ENCODE measurements around the gene MYH7. TPM values are rescaled to one million over a fixed set of nuclear protein-coding genes. Genes with fewer than 3 reads are reported as not detected.

Gene MYH7
- polyA plus RNA-seq, 1 experiment = not detected

DNA sequence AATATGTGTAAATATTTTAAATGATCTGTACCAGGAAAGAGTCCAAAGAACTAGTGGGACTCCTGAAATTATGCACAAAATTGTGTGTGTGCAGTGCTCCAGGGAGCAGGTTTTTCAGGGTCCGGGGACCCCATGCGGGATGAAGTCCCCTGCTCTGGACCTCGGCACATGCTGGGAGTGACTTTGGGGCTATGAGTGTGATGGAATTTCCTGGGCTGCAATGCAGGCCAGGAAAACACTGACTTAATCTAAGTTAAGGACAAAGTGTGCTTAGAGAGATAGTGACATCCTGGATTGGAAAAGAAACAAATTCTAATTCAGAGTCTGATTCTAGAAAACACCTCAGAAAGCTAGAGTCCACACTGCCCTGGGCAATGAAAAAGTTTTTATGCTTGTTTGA is 21.2 kb downstream of the MYH7 start:
- no peak overlapping the region for H3K27ac ChIP-seq (ENCODE audit: low read depth, low read length)
- POLR2A ChIA-PET = no interaction called here
- H3K4me3 ChIP-seq (ENCODE audit: low read depth, low read length) = no peak overlapping the region
- TF ChIP-seq, protein P1, sequence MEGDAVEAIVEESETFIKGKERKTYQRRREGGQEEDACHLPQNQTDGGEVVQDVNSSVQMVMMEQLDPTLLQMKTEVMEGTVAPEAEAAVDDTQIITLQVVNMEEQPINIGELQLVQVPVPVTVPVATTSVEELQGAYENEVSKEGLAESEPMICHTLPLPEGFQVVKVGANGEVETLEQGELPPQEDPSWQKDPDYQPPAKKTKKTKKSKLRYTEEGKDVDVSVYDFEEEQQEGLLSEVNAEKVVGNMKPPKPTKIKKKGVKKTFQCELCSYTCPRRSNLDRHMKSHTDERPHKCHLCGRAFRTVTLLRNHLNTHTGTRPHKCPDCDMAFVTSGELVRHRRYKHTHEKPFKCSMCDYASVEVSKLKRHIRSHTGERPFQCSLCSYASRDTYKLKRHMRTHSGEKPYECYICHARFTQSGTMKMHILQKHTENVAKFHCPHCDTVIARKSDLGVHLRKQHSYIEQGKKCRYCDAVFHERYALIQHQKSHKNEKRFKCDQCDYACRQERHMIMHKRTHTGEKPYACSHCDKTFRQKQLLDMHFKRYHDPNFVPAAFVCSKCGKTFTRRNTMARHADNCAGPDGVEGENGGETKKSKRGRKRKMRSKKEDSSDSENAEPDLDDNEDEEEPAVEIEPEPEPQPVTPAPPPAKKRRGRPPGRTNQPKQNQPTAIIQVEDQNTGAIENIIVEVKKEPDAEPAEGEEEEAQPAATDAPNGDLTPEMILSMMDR (IDR thresholded peaks at IDR 0.05; ENCODE audit: low read depth, low read length) = no peak
- DNase-seq (ENCODE audit: low read depth, low spot score) = no peak
- CTCF ChIA-PET = no interaction called here
- no peaks in the 10 kb centered on the region; the same call in 1 of the 2 replicates for H3K9me3 ChIP-seq (ENCODE audit: control insufficient read depth, insufficient read depth, low read length)
- H3K27me3 ChIP-seq (ENCODE audit: control insufficient read depth, insufficient read depth, low read length) = peaks cover 7% of the 10 kb centered on the region

DNA sequence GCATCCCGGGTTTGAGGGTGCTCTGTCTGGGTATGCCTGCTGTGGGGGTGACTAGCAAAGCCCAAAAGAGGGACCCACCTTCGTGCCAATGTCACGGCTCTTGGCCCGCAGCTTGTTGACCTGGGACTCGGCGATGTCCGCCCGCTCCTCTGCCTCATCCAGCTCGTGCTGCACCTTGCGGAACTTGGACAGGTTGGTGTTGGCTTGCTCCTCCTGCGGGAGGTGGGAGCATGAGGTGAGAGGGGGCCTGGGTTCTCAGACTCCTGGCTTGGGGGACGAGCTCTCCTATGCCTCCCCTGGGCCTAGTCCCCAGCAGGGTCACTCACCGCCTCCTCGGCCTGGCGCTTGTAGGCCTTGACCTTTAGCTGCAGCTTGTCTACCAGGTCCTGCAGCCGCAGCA is 21.8 kb downstream of the MYH7 start:
- CTCF ChIA-PET = no interaction called here
- TF ChIP-seq, protein P1 (IDR thresholded peaks at IDR 0.05; ENCODE audit: low read depth, low read length) = no peak
- H3K27me3 ChIP-seq (ENCODE audit: control insufficient read depth, insufficient read depth, low read length) = peaks cover 5% of the 10 kb centered on the region

DNA sequence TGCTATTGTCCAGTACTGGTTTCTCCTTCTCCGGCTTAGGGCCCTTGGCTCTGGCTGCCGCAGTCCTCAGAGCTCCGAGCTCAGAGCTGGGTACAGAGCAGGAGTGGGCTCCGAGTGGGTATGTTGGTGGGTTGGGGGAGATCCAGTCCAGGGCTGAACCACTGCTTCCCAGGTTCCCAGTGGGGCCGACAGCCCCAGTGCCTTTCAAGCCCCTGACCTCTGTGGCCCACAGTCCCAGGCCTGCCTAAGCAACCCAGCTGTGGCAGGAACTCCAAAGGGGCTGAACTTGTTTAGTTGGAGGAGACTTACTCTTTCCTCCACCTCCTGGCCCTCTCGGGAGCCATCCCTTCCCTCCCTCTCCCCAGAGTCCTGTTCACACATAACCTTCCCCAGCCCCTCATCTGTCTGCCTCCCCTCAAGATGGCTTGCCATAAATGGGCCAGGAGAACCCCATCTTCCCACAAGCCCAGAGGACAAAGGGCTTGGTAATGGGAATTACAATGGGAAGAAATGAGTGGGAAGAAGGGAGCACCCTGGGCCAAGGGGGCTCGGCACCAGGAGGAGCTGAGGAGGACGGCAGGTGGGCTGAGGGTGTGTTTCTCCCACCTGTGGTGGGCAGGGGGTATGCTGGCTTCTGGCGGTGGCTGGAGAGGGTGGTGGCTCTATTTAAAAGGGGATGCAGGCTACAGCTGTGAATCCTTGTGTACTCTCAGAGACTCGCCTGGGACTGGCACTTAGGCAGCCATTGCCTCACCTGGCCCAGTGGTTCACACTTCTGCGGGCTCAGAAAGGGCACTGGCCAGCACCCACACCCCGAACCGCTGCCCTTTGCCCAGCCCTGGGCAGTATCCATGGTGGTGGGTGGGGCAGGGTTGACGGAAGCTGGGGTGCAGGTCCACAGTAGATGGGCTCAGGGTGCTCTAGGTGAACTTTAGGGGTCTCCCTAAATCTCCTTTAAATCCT is 23.6 kb downstream of the MYH7 start:
- Histone ChIP-seq H3K9me3 (ENCODE audit: control insufficient read depth, insufficient read depth, low read length) (no peaks in the 10 kb centered on the region; the same call in 1 of the 2 replicates), H3K27me3 (ENCODE audit: control insufficient read depth, insufficient read depth, low read length) (peaks cover 15% of the 10 kb centered on the region), H3K4me3 (ENCODE audit: low read depth, low read length) (no peak overlapping the region), H3K27ac (ENCODE audit: low read depth, low read length) (no peak overlapping the region)
- ChIA-PET CTCF (no interaction called here), POLR2A (no interaction called here)
- TF ChIP-seq, protein P1 (IDR thresholded peaks at IDR 0.05; ENCODE audit: low read depth, low read length) = no peak
- no peak for DNase-seq (ENCODE audit: low read depth, low spot score)

More for the DNA sequence above, 21.8 kb downstream of the MYH7 start:
- Histone ChIP-seq H3K4me3 (ENCODE audit: low read depth, low read length) (no peak overlapping the region), H3K27ac (ENCODE audit: low read depth, low read length) (no peak overlapping the region), H3K9me3 (ENCODE audit: control insufficient read depth, insufficient read depth, low read length) (no peaks in the 10 kb centered on the region; the same call in 1 of the 2 replicates)
- no peak for DNase-seq (ENCODE audit: low read depth, low spot score)
- POLR2A ChIA-PET = interaction anchor here (0.6 kb wide), 1 partner anchor 136 kb away, joined by 3 read pairs; no protein-coding TSS in a partner anchor

DNA sequence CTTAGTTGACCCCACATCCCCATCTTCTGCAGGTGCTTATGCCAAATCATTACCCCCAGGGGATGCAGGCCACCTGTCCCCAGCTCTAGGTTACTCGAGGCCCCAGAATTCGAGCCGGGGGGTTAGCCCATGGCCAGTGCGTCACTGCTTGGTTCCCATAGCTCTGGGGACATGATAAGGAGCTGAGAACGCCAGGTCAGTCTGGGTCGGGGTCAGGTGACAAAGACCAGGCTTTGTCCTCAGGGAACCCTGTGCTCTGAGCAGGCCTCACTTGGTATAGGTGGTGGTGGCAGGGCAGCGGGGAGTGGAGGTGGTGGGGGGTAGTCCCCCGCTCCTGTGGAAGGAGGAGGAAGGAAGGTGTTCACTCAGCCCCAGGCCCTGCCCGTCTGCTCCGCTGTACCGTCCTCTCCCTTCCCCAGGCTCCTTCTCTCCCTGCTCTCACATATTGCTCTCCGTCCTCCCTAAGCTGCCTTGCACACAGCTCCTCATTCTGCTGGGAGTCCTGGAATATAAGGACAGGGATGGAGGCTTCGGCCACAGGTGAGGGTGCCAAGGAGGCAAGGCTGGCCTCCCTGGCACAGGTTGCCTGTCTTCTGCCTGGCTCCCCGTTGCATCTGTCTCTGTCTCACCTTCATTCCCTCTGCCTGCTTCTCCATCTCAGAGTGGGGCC is 25.4 kb downstream of the MYH7 start:
- no peak overlapping the region for H3K4me3 ChIP-seq (ENCODE audit: low read depth, low read length)
- TF ChIP-seq, protein P1 (IDR thresholded peaks at IDR 0.05; ENCODE audit: low read depth, low read length) = no peak
- no peak overlapping the region for H3K27ac ChIP-seq (ENCODE audit: low read depth, low read length)
- DNase-seq (ENCODE audit: low read depth, low spot score) = no peak
- ChIA-PET CTCF (no interaction called here), POLR2A (no interaction called here)
- H3K9me3 ChIP-seq (ENCODE audit: control insufficient read depth, insufficient read depth, low read length) = no peaks in the 10 kb centered on the region; the same call in 1 of the 2 replicates
- peaks cover 15% of the 10 kb centered on the region for H3K27me3 ChIP-seq (ENCODE audit: control insufficient read depth, insufficient read depth, low read length)

DNA sequence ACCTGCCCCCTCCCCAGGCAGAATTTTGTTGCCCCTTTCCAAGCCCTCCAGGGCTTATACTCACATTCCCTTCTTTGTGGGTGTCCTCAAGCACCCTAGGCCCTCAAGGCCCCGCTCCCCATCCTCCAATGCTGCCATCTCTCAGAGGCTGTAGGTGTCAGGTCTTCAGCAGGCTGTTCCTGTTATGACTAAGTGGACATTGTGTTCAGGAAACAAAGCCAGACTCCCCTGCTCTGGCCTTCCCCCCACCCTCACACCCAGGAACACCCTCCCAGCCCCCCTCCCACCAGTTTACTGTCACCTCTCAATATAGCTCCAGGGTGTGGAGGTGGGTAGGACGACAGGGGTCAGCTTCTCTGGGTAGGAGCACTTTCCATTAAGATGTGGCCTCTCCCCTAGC is 26.0 kb downstream of the MYH7 start:
- no peaks in the 10 kb centered on the region; the same call in 1 of the 2 replicates for H3K9me3 ChIP-seq (ENCODE audit: control insufficient read depth, insufficient read depth, low read length)

More for the DNA sequence above, 26.0 kb downstream of the MYH7 start:
- DNase-seq (ENCODE audit: low read depth, low spot score) = no peak
- TF ChIP-seq, protein P1 (IDR thresholded peaks at IDR 0.05; ENCODE audit: low read depth, low read length) = no peak
- peaks cover 15% of the 10 kb centered on the region for H3K27me3 ChIP-seq (ENCODE audit: control insufficient read depth, insufficient read depth, low read length)
- POLR2A ChIA-PET = no interaction called here
- CTCF ChIA-PET = no interaction called here
- H3K4me3 ChIP-seq (ENCODE audit: low read depth, low read length) = no peak overlapping the region
- H3K27ac ChIP-seq (ENCODE audit: low read depth, low read length) = no peak overlapping the region

Data from AG04450 (cell line).